ENCODE measurements around the gene DNAH5. TPM values are rescaled to one million over a fixed set of nuclear protein-coding genes. Genes with fewer than 3 reads are reported as not detected.

The DNAH5 gene
- total RNA-seq, 2 experiments from 2014 or later: not detected

GRCh38 chr5:13926731-13927130 is 17.8 kb downstream of the DNAH5 start:
- no peak for DNase-seq
- peaks cover 5% of the 10 kb centered on the region for H3K9me3 Mint-ChIP-seq
- H3K27ac Mint-ChIP-seq: no peak overlapping the region
- no peaks in the 10 kb centered on the region for H3K27me3 Mint-ChIP-seq
- CTCF ChIA-PET: no interaction called here
- H3K4me1 Mint-ChIP-seq: no peaks in the 10 kb centered on the region
- POLR2A ChIA-PET: no interaction called here
- H3K36me3 Mint-ChIP-seq (ENCODE audit: low read depth): no peaks in the 10 kb centered on the region
- H3K4me3 Mint-ChIP-seq: no peak overlapping the region

GRCh38 chr5:13921578-13921977 is 22.9 kb downstream of the DNAH5 start:
- DNase-seq: no peak
- Mint-ChIP-seq H3K27me3 (no peaks in the 10 kb centered on the region), H3K36me3 (ENCODE audit: low read depth) (no peaks in the 10 kb centered on the region), H3K4me3 (no peak overlapping the region), H3K27ac (no peak overlapping the region), H3K4me1 (no peaks in the 10 kb centered on the region), H3K9me3 (peaks cover 5% of the 10 kb centered on the region)
- CTCF ChIA-PET: no interaction called here
- POLR2A ChIA-PET: no interaction called here

GRCh38 chr5:13919786-13920185 is 24.7 kb downstream of the DNAH5 start:
- H3K4me1 Mint-ChIP-seq: no peaks in the 10 kb centered on the region
- no peaks in the 10 kb centered on the region for H3K27me3 Mint-ChIP-seq
- no peaks in the 10 kb centered on the region for H3K9me3 Mint-ChIP-seq
- H3K36me3 Mint-ChIP-seq (ENCODE audit: low read depth): no peaks in the 10 kb centered on the region
- no peak for DNase-seq
- H3K4me3 Mint-ChIP-seq: no peak overlapping the region
- H3K27ac Mint-ChIP-seq: no peak overlapping the region
- POLR2A ChIA-PET: no interaction called here
- CTCF ChIA-PET: no interaction called here

GRCh38 chr5:13919087-13919486 is 25.4 kb downstream of the DNAH5 start:
- ChIA-PET CTCF (no interaction called here), POLR2A (no interaction called here)
- no peaks in the 10 kb centered on the region for H3K4me1 Mint-ChIP-seq
- no peak for DNase-seq
- H3K27ac Mint-ChIP-seq: no peak overlapping the region
- no peak overlapping the region for H3K4me3 Mint-ChIP-seq
- no peaks in the 10 kb centered on the region for H3K27me3 Mint-ChIP-seq
- no peaks in the 10 kb centered on the region for H3K9me3 Mint-ChIP-seq
- no peaks in the 10 kb centered on the region for H3K36me3 Mint-ChIP-seq (ENCODE audit: low read depth)

GRCh38 chr5:13917061-13917460 is 27.4 kb downstream of the DNAH5 start:
- Mint-ChIP-seq H3K27me3 (no peaks in the 10 kb centered on the region), H3K9me3 (no peaks in the 10 kb centered on the region), H3K27ac (no peak overlapping the region), H3K36me3 (ENCODE audit: low read depth) (no peaks in the 10 kb centered on the region), H3K4me3 (no peak overlapping the region), H3K4me1 (no peaks in the 10 kb centered on the region)
- POLR2A ChIA-PET: no interaction called here
- CTCF ChIA-PET: no interaction called here
- DNase-seq: no peak

GRCh38 chr5:13913962-13914361 is 30.5 kb downstream of the DNAH5 start:
- DNase-seq: no peak
- H3K27me3 Mint-ChIP-seq: no peaks in the 10 kb centered on the region
- ChIA-PET POLR2A (no interaction called here), CTCF (no interaction called here)
- no peak overlapping the region for H3K4me3 Mint-ChIP-seq
- no peaks in the 10 kb centered on the region for H3K9me3 Mint-ChIP-seq
- H3K4me1 Mint-ChIP-seq: no peaks in the 10 kb centered on the region
- no peak overlapping the region for H3K27ac Mint-ChIP-seq
- H3K36me3 Mint-ChIP-seq (ENCODE audit: low read depth): no peaks in the 10 kb centered on the region

GRCh38 chr5:13910637-13911288 is 33.7 kb downstream of the DNAH5 start:
- ChIA-PET CTCF (no interaction called here), POLR2A (no interaction called here)
- H3K4me1 Mint-ChIP-seq: no peaks in the 10 kb centered on the region
- no peak overlapping the region for H3K27ac Mint-ChIP-seq
- H3K4me3 Mint-ChIP-seq: no peak overlapping the region
- DNase-seq: no peak
- H3K27me3 Mint-ChIP-seq: no peaks in the 10 kb centered on the region
- no peaks in the 10 kb centered on the region for H3K9me3 Mint-ChIP-seq
- no peaks in the 10 kb centered on the region for H3K36me3 Mint-ChIP-seq (ENCODE audit: low read depth)

- POLR2A ChIA-PET: no interaction called here
- CTCF ChIA-PET: no interaction called here
Observed at GRCh38 chr5:13910201-13910600, 34.3 kb downstream of the DNAH5 start.

GRCh38 chr5:13909271-13909670 is 35.2 kb downstream of the DNAH5 start:
- no peaks in the 10 kb centered on the region for H3K36me3 Mint-ChIP-seq (ENCODE audit: low read depth)
- no peak overlapping the region for H3K27ac Mint-ChIP-seq
- ChIA-PET POLR2A (no interaction called here), CTCF (no interaction called here)
- H3K4me3 Mint-ChIP-seq: no peak overlapping the region
- no peaks in the 10 kb centered on the region for H3K9me3 Mint-ChIP-seq
- DNase-seq: no peak
- no peaks in the 10 kb centered on the region for H3K27me3 Mint-ChIP-seq
- no peaks in the 10 kb centered on the region for H3K4me1 Mint-ChIP-seq

More at GRCh38 chr5:13910201-13910600, 34.3 kb downstream of the DNAH5 start:
- DNase-seq: no peak
- no peak overlapping the region for H3K27ac Mint-ChIP-seq
- H3K4me3 Mint-ChIP-seq: no peak overlapping the region
- H3K27me3 Mint-ChIP-seq: no peaks in the 10 kb centered on the region
- H3K4me1 Mint-ChIP-seq: no peaks in the 10 kb centered on the region
- H3K9me3 Mint-ChIP-seq: no peaks in the 10 kb centered on the region
- no peaks in the 10 kb centered on the region for H3K36me3 Mint-ChIP-seq (ENCODE audit: low read depth)

- Mint-ChIP-seq H3K27me3 (no peaks in the 10 kb centered on the region), H3K36me3 (ENCODE audit: low read depth) (no peaks in the 10 kb centered on the region), H3K27ac (no peak overlapping the region), H3K4me1 (no peaks in the 10 kb centered on the region), H3K9me3 (peaks cover 11% of the 10 kb centered on the region), H3K4me3 (no peak overlapping the region)
- ChIA-PET CTCF (no interaction called here), POLR2A (no interaction called here)
- no peak for DNase-seq
Observed at GRCh38 chr5:13898569-13898968, 45.9 kb downstream of the DNAH5 start.

- ChIA-PET CTCF (no interaction called here), POLR2A (no interaction called here)
- Mint-ChIP-seq H3K4me3 (no peak overlapping the region), H3K4me1 (no peaks in the 10 kb centered on the region), H3K36me3 (ENCODE audit: low read depth) (no peaks in the 10 kb centered on the region), H3K27ac (no peak overlapping the region), H3K27me3 (no peaks in the 10 kb centered on the region), H3K9me3 (peaks cover 5% of the 10 kb centered on the region)
- no peak for DNase-seq
Observed at GRCh38 chr5:13878357-13878756, 66.1 kb downstream of the DNAH5 start.

GRCh38 chr5:13866792-13867191 is 77.7 kb downstream of the DNAH5 start:
- Mint-ChIP-seq H3K4me1 (no peaks in the 10 kb centered on the region), H3K27me3 (no peaks in the 10 kb centered on the region), H3K9me3 (peaks cover 10% of the 10 kb centered on the region), H3K27ac (no peak overlapping the region), H3K36me3 (ENCODE audit: low read depth) (no peaks in the 10 kb centered on the region), H3K4me3 (no peak overlapping the region)
- POLR2A ChIA-PET: no interaction called here
- CTCF ChIA-PET: no interaction called here
- peak; percentile 16 for DNase-seq

GRCh38 chr5:13865312-13865711 is 79.2 kb downstream of the DNAH5 start:
- Mint-ChIP-seq H3K27ac (no peak overlapping the region), H3K9me3 (peaks cover 8% of the 10 kb centered on the region), H3K4me1 (no peaks in the 10 kb centered on the region), H3K27me3 (no peaks in the 10 kb centered on the region), H3K4me3 (no peak overlapping the region), H3K36me3 (ENCODE audit: low read depth) (no peaks in the 10 kb centered on the region)
- ChIA-PET POLR2A (no interaction called here), CTCF (no interaction called here)
- no peak for DNase-seq

GRCh38 chr5:13860146-13860545 is 84.3 kb downstream of the DNAH5 start:
- no peak overlapping the region for H3K4me3 Mint-ChIP-seq
- no peaks in the 10 kb centered on the region for H3K27me3 Mint-ChIP-seq
- no peaks in the 10 kb centered on the region for H3K36me3 Mint-ChIP-seq (ENCODE audit: low read depth)
- H3K9me3 Mint-ChIP-seq: peaks cover 18% of the 10 kb centered on the region
- POLR2A ChIA-PET: no interaction called here
- DNase-seq: no peak
- H3K4me1 Mint-ChIP-seq: no peaks in the 10 kb centered on the region
- no peak overlapping the region for H3K27ac Mint-ChIP-seq
- CTCF ChIA-PET: no interaction called here

Measured in activated CD4-positive, alpha-beta memory T cell treated with anti-CD3 and anti-CD28 coated beads, Interleukin-2, amount 10 ng/mL, durations not matched to agents 7 days and 5 days (primary cell).